NB4 (cell line): ENCODE measurements around the gene C10orf120.

Experiments
- DNase-seq: peaks from one replicate; pipeline ENCODE4 v3.0.0; 2010; ENCODE audit warnings: low read depth
- H3K4me3 ChIP-seq: one replicate; pipeline ENCODE4 v1.5.1; 2011; ENCODE audit warnings: mild to moderate bottlenecking, low read depth, low read length, moderate library complexity
- CTCF ChIP-seq: IDR thresholded peaks from one replicate; pipeline ENCODE4 v1.5.1; 2012; ENCODE audit warnings: low read depth, low read length
- MAX ChIP-seq: IDR thresholded peaks from 2 replicates; pipeline ENCODE4 v1.6.1; 2011; ENCODE audit warnings: low read depth, low read length
- MYC ChIP-seq: IDR thresholded peaks from 2 replicates; pipeline ENCODE4 v1.6.1; 2011; ENCODE audit warnings: low read depth, low read length
- POLR2A ChIP-seq: IDR thresholded peaks from 2 replicates; pipeline ENCODE4 v1.6.1; 2011; ENCODE audit warnings: mild to moderate bottlenecking; ENCODE audit not compliant: insufficient read length; ENCODE audit errors: extremely low read depth

C10orf120 gene

GRCh38 chr10:122699796-122700455 is at the start of gene C10orf120:
TSS of gene C10orf120 (minus strand) at chr10:122699846. CDS start at chr10:122699790, 56 bp downstream.
- H3K4me3 ChIP-seq: no peak within 1 kb of the TSS
- no peak for DNase-seq
- no peak for TF ChIP-seq CTCF
- TF ChIP-seq MYC: no peak
- no peak for TF ChIP-seq POLR2A

GRCh38 chr10:122748496-122748895 is 48.9 kb upstream of the C10orf120 start:
- no peak for TF ChIP-seq POLR2A
- no peak for TF ChIP-seq MAX
- TF ChIP-seq CTCF: no peak
- no peak for TF ChIP-seq MYC
- H3K4me3 ChIP-seq: no peak overlapping the region
- no peak for DNase-seq

- TF ChIP-seq MAX (no peak), MYC (no peak), CTCF (no peak), POLR2A (no peak)
- DNase-seq: no peak
- H3K4me3 ChIP-seq: no peak overlapping the region
Measured at GRCh38 chr10:122746408-122746807, 46.8 kb upstream of the C10orf120 start.

GRCh38 chr10:122744257-122744656 is 44.6 kb upstream of the C10orf120 start:
- no peak for DNase-seq
- H3K4me3 ChIP-seq: no peak overlapping the region
- TF ChIP-seq CTCF (no peak), MYC (no peak), POLR2A (no peak), MAX (no peak)

- TF ChIP-seq CTCF (no peak), MAX (no peak), POLR2A (no peak), MYC (no peak)
- no peak overlapping the region for H3K4me3 ChIP-seq
- no peak for DNase-seq
Measured at GRCh38 chr10:122740640-122741039, 41.0 kb upstream of the C10orf120 start.

GRCh38 chr10:122738031-122738430 is 38.4 kb upstream of the C10orf120 start:
- DNase-seq: no peak
- TF ChIP-seq CTCF (no peak), MYC (no peak), POLR2A (no peak), MAX (no peak)
- H3K4me3 ChIP-seq: no peak overlapping the region
